SK-N-SH (cell line): ENCODE data around the gene TRH.

Source experiments
- MXI1 ChIP-seq: IDR thresholded peaks from 2 replicates; pipeline ENCODE4 v1.6.1; 2012; ENCODE audit warnings: mild to moderate bottlenecking, low read depth, low read length, improper control_type of control experiment
- REST ChIP-seq: IDR thresholded peaks from 2 replicates; pipeline ENCODE4 v1.6.1; 2012; ENCODE audit warnings: mild to moderate bottlenecking, low read depth, low read length, moderate library complexity

DNA sequence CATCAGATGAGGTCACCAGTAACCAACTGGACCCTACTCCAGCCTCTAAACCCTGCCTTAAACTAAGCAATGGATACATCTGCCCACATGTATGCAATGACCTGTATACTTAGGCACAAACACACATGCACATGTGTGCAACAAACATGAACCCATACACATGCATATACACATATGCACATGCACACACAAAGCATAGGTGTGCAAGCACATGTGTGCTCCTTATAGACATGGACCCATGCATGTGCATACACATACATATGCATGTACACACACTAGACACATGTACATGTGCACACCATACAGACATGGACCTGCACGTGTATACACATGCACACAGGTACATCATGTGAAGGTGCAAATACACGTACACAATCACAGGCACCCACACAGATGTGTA is 8.6 kb upstream of the TRH start:
- TF ChIP-seq MXI1: no peak
- TF ChIP-seq REST: no peak
